ENCODE data around the gene TNFRSF14. TPM values are rescaled to one million over a fixed set of nuclear protein-coding genes. Genes with fewer than 3 reads are reported as not detected.

The TNFRSF14 gene
- total RNA-seq, 1 experiment from 2014 or later, result 25.5 TPM

- BruUV-seq (replicated peaks), result no TSS peak
- H2AFZ ChIP-seq (ENCODE audit: low read length), result peak overlapping the region; percentile 32
- H3K79me2 ChIP-seq (ENCODE audit: low read length), result peaks cover 41% of the 10 kb centered on the region
- H3K4me1 ChIP-seq (ENCODE audit: insufficient read depth, low read length), result peaks cover 45% of the 10 kb centered on the region
- H3K9ac ChIP-seq (ENCODE audit: low read length), result peak overlapping the region; percentile 96
- intact Hi-C loops (cut with micrococcal nuclease), result loop anchor here (1.0 to 2.0 kb wide), 2 partner anchors 20 to 76 kb away; no protein-coding TSS in a partner anchor
- H3F3A ChIP-seq (ENCODE audit: low read length, unreplicated experiment), result no peaks in the 10 kb centered on the region
- ATAC-seq, result peak; percentile 39
- H3K4me3 ChIP-seq (ENCODE audit: low read length), result peak overlapping the region; percentile 64
- H4K20me1 ChIP-seq (ENCODE audit: low read length), result peaks cover 39% of the 10 kb centered on the region
- H3K36me3 ChIP-seq (ENCODE audit: low read depth, low read length), result peaks cover 5% of the 10 kb centered on the region; the same call in 1 of the 2 replicates
- peak; percentile 80 for DNase-seq
- no peaks in the 10 kb centered on the region for H3K9me3 ChIP-seq (ENCODE audit: low read length)
- POLR2A ChIA-PET (ENCODE audit: unreplicated experiment), result interaction anchor here (0.6 to 1.0 kb wide), 4 partner anchors 8 to 295 kb away, joined by 3 to 11 read pairs (median 6); no protein-coding TSS in a partner anchor
- H3K27me3 ChIP-seq (ENCODE audit: low read length), result no peaks in the 10 kb centered on the region
- TF ChIP-seq CTCF (conservative IDR thresholded peaks at IDR 0.05; ENCODE audit: low read depth, low read length) (no peak), EZH2 (IDR thresholded peaks at IDR 0.05; ENCODE audit: low read length, unreplicated experiment) (no peak), EZH2phosphoT487 (IDR thresholded peaks at IDR 0.05; ENCODE audit: borderline replicate concordance, low read length) (no peak)
- H3K9me2 ChIP-seq (replicated peaks; ENCODE audit: low read length), result no peaks in the 10 kb centered on the region
- CTCF ChIA-PET, result interaction anchor here (1.2 kb wide), 1 partner anchor 112 kb away, joined by 4 read pairs; no protein-coding TSS in a partner anchor
- H3K4me2 ChIP-seq (ENCODE audit: low read length), result peak overlapping the region; percentile 89
- peak overlapping the region; percentile 43 for H3K27ac ChIP-seq (ENCODE audit: low read length)
These were observed 29.2 kb upstream of the TNFRSF14 start for GRCh38 chr1:2526824-2527555.

- Histone ChIP-seq H3F3A (ENCODE audit: low read length, unreplicated experiment) (no peaks in the 10 kb centered on the region), H3K9ac (ENCODE audit: low read length) (no peak overlapping the region), H3K4me3 (ENCODE audit: low read length) (no peak overlapping the region), H2AFZ (ENCODE audit: low read length) (no peak overlapping the region), H3K27ac (ENCODE audit: low read length) (no peak overlapping the region), H3K4me1 (ENCODE audit: insufficient read depth, low read length) (peaks cover 45% of the 10 kb centered on the region), H3K4me2 (ENCODE audit: low read length) (no peak overlapping the region), H3K27me3 (ENCODE audit: low read length) (no peaks in the 10 kb centered on the region), H3K79me2 (ENCODE audit: low read length) (peaks cover 35% of the 10 kb centered on the region), H3K9me2 (replicated peaks; ENCODE audit: low read length) (no peaks in the 10 kb centered on the region), H3K9me3 (ENCODE audit: low read length) (no peaks in the 10 kb centered on the region), H4K20me1 (ENCODE audit: low read length) (peaks cover 33% of the 10 kb centered on the region), H3K36me3 (ENCODE audit: low read depth, low read length) (peaks cover 5% of the 10 kb centered on the region; the same call in 1 of the 2 replicates)
- TF ChIP-seq EZH2 (IDR thresholded peaks at IDR 0.05; ENCODE audit: low read length, unreplicated experiment), result no peak
- TF ChIP-seq EZH2phosphoT487 (IDR thresholded peaks at IDR 0.05; ENCODE audit: borderline replicate concordance, low read length), result no peak
- TF ChIP-seq CTCF (conservative IDR thresholded peaks at IDR 0.05; ENCODE audit: low read depth, low read length), result no peak
- ATAC-seq (no peak), DNase-seq (no peak)
- ChIA-PET POLR2A (ENCODE audit: unreplicated experiment) (no interaction called here), CTCF (no interaction called here)
- BruUV-seq (replicated peaks), result no TSS peak
- intact Hi-C loops (cut with micrococcal nuclease), result loop anchor here (2.0 kb wide), 1 partner anchor 77 kb away; no protein-coding TSS in a partner anchor
These were observed 28.7 kb upstream of the TNFRSF14 start for GRCh38 chr1:2527556-2527860.

GRCh38 chr1:2528016-2528415, 28.2 kb upstream of the TNFRSF14 start:
- no peaks in the 10 kb centered on the region for H3F3A ChIP-seq (ENCODE audit: low read length, unreplicated experiment)
- CTCF ChIA-PET, result no interaction called here
- BruUV-seq (replicated peaks), result no TSS peak

More at GRCh38 chr1:2528016-2528415, 28.2 kb upstream of the TNFRSF14 start:
- no peak overlapping the region for H3K4me2 ChIP-seq (ENCODE audit: low read length)
- H3K9me2 ChIP-seq (replicated peaks; ENCODE audit: low read length), result no peaks in the 10 kb centered on the region
- no peak overlapping the region for H3K4me3 ChIP-seq (ENCODE audit: low read length)
- H3K27ac ChIP-seq (ENCODE audit: low read length), result no peak overlapping the region
- POLR2A ChIA-PET (ENCODE audit: unreplicated experiment), result no interaction called here
- peaks cover 30% of the 10 kb centered on the region for H3K79me2 ChIP-seq (ENCODE audit: low read length)
- no peaks in the 10 kb centered on the region for H3K27me3 ChIP-seq (ENCODE audit: low read length)
- intact Hi-C loops (cut with micrococcal nuclease), result no loop called here
- peaks cover 28% of the 10 kb centered on the region for H4K20me1 ChIP-seq (ENCODE audit: low read length)
- H3K36me3 ChIP-seq (ENCODE audit: low read depth, low read length), result no peaks in the 10 kb centered on the region; the same call in 1 of the 2 replicates
- no peak overlapping the region for H3K9ac ChIP-seq (ENCODE audit: low read length)
- TF ChIP-seq CTCF (conservative IDR thresholded peaks at IDR 0.05; ENCODE audit: low read depth, low read length), result no peak
- TF ChIP-seq EZH2 (IDR thresholded peaks at IDR 0.05; ENCODE audit: low read length, unreplicated experiment), result no peak
- TF ChIP-seq EZH2phosphoT487 (IDR thresholded peaks at IDR 0.05; ENCODE audit: borderline replicate concordance, low read length), result no peak
- ATAC-seq, result no peak
- no peak for DNase-seq
- peaks cover 47% of the 10 kb centered on the region for H3K4me1 ChIP-seq (ENCODE audit: insufficient read depth, low read length)
- H2AFZ ChIP-seq (ENCODE audit: low read length), result no peak overlapping the region
- H3K9me3 ChIP-seq (ENCODE audit: low read length), result no peaks in the 10 kb centered on the region

Measured in PC-3 (cell line).